GM23338 (cell line): Measurements from ENCODE around the gene VAMP2.

ENCODE experiments used
- CREB1 ChIP-seq: fragments of 250-450 bp; sonication (Bioruptor Pico); IDR thresholded peaks from 2 replicates; pipeline ENCODE4 v1.5.0; 2020; ENCODE audit warnings: low read depth, mild to moderate bottlenecking, moderate library complexity
- EZH2 ChIP-seq: fragments of 200-600 bp; sonication (generic); IDR thresholded peaks from one replicate; pipeline ENCODE4 v1.8.0; 2017; ENCODE audit warnings: antibody characterized with exemption, mild to moderate bottlenecking, low read depth; ENCODE audit not compliant: unreplicated experiment
- EZH2phosphoT487 ChIP-seq: fragments of 200-600 bp; sonication (generic); IDR thresholded peaks from one replicate; pipeline ENCODE4 v1.8.1; 2018; ENCODE audit warnings: antibody characterized with exemption; ENCODE audit not compliant: unreplicated experiment
- JUNB ChIP-seq: IDR thresholded peaks from one replicate; pipeline ENCODE4 v1.6.1; 2016; ENCODE audit warnings: antibody characterized with exemption; ENCODE audit not compliant: unreplicated experiment
- NANOG ChIP-seq: IDR thresholded peaks from 2 replicates; pipeline ENCODE4 v1.6.1; 2016; ENCODE audit warnings: antibody characterized with exemption, borderline replicate concordance
- POLR2AphosphoS5 ChIP-seq: IDR thresholded peaks from 2 replicates; pipeline ENCODE4 v1.6.1; 2016; ENCODE audit warnings: antibody characterized with exemption, low read depth
- ZNF114 ChIP-seq: fragments of 250-450 bp; sonication (Bioruptor Pico); IDR thresholded peaks from 2 replicates; pipeline ENCODE4 v1.5.0; 2020; ENCODE audit warnings: mild to moderate bottlenecking, moderate library complexity
- ZNF331 ChIP-seq: fragments of 250-450 bp; sonication (Bioruptor Pico); IDR thresholded peaks from 2 replicates; pipeline ENCODE4 v1.5.0; 2020; ENCODE audit warnings: low read depth, mild to moderate bottlenecking, moderate library complexity
- TF ChIP-seq, protein P1 (sequence below), 2 experiments: fragments of 200-600 bp in 1 of 2; sonication (generic) in 1 of 2; conservative IDR thresholded peaks; 2 replicates each; pipeline versions ENCODE4 v1.5.1 to v1.6.1; 2016 to 2017; ENCODE audit warnings: antibody characterized with exemption in 2 of 2, low read depth in 2 of 2, mild to moderate bottlenecking in 2 of 2, moderate library complexity in 1 of 2
- TF ChIP-seq, protein P2 (sequence below): IDR thresholded peaks from one replicate; pipeline ENCODE4 v1.6.1; 2018; ENCODE audit warnings: antibody characterized with exemption; ENCODE audit not compliant: unreplicated experiment
- TF ChIP-seq, protein P3 (sequence below): IDR thresholded peaks from 2 replicates; pipeline ENCODE4 v1.6.1; 2016; ENCODE audit warnings: antibody characterized with exemption
- TF ChIP-seq, protein P4 (sequence below): fragments of 250-450 bp; sonication (Bioruptor Pico); IDR thresholded peaks from 2 replicates; pipeline ENCODE4 v1.5.0; 2020; ENCODE audit warnings: mild to moderate bottlenecking, moderate library complexity

DNA sequence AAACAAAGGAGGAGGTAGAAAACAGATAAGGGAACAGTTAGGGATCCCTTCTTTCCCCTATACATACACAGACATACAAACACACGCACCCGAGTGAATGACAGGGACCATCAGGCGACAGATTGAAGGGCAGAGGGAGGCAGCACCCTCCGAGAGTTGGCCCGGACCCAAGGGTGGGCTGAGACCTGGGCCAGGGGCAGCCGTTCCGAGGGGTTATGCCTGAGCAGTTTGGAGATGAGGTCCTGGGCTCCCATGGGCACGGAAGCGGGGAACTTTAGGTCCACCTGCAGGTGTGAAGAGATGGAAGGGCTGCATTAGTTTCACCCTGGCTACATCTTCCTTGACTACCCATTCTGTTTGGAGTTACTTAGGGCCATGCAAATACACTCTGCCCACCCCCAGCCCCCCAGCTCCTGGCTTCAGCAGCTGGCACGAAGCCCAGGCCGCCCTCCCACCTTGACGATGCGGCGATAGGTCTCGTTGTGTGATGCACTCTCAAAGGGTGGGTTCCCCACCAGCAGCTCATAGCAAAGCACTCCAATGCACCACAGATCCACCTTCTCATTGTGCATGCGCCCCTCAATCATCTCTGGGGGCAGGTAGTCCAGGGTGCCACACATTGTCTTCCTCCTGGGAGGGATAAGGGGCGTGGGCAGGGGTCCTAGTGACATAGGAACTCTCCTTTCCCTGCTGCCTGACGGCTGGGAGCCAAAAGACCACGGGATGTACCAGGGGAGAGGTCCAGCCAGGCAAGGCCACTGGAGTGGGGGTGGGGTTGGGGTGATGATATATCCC is 42.2 kb upstream of the VAMP2 start:
- TF ChIP-seq, protein P1, sequence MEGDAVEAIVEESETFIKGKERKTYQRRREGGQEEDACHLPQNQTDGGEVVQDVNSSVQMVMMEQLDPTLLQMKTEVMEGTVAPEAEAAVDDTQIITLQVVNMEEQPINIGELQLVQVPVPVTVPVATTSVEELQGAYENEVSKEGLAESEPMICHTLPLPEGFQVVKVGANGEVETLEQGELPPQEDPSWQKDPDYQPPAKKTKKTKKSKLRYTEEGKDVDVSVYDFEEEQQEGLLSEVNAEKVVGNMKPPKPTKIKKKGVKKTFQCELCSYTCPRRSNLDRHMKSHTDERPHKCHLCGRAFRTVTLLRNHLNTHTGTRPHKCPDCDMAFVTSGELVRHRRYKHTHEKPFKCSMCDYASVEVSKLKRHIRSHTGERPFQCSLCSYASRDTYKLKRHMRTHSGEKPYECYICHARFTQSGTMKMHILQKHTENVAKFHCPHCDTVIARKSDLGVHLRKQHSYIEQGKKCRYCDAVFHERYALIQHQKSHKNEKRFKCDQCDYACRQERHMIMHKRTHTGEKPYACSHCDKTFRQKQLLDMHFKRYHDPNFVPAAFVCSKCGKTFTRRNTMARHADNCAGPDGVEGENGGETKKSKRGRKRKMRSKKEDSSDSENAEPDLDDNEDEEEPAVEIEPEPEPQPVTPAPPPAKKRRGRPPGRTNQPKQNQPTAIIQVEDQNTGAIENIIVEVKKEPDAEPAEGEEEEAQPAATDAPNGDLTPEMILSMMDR (conservative IDR thresholded peaks at IDR 0.05; ENCODE audit: low read depth in 2 of 2): no peak
- TF ChIP-seq, protein P2, sequence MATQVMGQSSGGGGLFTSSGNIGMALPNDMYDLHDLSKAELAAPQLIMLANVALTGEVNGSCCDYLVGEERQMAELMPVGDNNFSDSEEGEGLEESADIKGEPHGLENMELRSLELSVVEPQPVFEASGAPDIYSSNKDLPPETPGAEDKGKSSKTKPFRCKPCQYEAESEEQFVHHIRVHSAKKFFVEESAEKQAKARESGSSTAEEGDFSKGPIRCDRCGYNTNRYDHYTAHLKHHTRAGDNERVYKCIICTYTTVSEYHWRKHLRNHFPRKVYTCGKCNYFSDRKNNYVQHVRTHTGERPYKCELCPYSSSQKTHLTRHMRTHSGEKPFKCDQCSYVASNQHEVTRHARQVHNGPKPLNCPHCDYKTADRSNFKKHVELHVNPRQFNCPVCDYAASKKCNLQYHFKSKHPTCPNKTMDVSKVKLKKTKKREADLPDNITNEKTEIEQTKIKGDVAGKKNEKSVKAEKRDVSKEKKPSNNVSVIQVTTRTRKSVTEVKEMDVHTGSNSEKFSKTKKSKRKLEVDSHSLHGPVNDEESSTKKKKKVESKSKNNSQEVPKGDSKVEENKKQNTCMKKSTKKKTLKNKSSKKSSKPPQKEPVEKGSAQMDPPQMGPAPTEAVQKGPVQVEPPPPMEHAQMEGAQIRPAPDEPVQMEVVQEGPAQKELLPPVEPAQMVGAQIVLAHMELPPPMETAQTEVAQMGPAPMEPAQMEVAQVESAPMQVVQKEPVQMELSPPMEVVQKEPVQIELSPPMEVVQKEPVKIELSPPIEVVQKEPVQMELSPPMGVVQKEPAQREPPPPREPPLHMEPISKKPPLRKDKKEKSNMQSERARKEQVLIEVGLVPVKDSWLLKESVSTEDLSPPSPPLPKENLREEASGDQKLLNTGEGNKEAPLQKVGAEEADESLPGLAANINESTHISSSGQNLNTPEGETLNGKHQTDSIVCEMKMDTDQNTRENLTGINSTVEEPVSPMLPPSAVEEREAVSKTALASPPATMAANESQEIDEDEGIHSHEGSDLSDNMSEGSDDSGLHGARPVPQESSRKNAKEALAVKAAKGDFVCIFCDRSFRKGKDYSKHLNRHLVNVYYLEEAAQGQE: no peak
- TF ChIP-seq JUNB (no peak), CREB1 (CRISPR knock-in tag) (no peak), EZH2 (no peak), POLR2AphosphoS5 (no peak), EZH2phosphoT487 (no peak), NANOG (no peak), ZNF331 (CRISPR knock-in tag) (no peak), ZNF114 (CRISPR knock-in tag) (no peak)
- TF ChIP-seq, protein P3, sequence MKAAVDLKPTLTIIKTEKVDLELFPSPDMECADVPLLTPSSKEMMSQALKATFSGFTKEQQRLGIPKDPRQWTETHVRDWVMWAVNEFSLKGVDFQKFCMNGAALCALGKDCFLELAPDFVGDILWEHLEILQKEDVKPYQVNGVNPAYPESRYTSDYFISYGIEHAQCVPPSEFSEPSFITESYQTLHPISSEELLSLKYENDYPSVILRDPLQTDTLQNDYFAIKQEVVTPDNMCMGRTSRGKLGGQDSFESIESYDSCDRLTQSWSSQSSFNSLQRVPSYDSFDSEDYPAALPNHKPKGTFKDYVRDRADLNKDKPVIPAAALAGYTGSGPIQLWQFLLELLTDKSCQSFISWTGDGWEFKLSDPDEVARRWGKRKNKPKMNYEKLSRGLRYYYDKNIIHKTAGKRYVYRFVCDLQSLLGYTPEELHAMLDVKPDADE: no peak
- TF ChIP-seq, protein P4, sequence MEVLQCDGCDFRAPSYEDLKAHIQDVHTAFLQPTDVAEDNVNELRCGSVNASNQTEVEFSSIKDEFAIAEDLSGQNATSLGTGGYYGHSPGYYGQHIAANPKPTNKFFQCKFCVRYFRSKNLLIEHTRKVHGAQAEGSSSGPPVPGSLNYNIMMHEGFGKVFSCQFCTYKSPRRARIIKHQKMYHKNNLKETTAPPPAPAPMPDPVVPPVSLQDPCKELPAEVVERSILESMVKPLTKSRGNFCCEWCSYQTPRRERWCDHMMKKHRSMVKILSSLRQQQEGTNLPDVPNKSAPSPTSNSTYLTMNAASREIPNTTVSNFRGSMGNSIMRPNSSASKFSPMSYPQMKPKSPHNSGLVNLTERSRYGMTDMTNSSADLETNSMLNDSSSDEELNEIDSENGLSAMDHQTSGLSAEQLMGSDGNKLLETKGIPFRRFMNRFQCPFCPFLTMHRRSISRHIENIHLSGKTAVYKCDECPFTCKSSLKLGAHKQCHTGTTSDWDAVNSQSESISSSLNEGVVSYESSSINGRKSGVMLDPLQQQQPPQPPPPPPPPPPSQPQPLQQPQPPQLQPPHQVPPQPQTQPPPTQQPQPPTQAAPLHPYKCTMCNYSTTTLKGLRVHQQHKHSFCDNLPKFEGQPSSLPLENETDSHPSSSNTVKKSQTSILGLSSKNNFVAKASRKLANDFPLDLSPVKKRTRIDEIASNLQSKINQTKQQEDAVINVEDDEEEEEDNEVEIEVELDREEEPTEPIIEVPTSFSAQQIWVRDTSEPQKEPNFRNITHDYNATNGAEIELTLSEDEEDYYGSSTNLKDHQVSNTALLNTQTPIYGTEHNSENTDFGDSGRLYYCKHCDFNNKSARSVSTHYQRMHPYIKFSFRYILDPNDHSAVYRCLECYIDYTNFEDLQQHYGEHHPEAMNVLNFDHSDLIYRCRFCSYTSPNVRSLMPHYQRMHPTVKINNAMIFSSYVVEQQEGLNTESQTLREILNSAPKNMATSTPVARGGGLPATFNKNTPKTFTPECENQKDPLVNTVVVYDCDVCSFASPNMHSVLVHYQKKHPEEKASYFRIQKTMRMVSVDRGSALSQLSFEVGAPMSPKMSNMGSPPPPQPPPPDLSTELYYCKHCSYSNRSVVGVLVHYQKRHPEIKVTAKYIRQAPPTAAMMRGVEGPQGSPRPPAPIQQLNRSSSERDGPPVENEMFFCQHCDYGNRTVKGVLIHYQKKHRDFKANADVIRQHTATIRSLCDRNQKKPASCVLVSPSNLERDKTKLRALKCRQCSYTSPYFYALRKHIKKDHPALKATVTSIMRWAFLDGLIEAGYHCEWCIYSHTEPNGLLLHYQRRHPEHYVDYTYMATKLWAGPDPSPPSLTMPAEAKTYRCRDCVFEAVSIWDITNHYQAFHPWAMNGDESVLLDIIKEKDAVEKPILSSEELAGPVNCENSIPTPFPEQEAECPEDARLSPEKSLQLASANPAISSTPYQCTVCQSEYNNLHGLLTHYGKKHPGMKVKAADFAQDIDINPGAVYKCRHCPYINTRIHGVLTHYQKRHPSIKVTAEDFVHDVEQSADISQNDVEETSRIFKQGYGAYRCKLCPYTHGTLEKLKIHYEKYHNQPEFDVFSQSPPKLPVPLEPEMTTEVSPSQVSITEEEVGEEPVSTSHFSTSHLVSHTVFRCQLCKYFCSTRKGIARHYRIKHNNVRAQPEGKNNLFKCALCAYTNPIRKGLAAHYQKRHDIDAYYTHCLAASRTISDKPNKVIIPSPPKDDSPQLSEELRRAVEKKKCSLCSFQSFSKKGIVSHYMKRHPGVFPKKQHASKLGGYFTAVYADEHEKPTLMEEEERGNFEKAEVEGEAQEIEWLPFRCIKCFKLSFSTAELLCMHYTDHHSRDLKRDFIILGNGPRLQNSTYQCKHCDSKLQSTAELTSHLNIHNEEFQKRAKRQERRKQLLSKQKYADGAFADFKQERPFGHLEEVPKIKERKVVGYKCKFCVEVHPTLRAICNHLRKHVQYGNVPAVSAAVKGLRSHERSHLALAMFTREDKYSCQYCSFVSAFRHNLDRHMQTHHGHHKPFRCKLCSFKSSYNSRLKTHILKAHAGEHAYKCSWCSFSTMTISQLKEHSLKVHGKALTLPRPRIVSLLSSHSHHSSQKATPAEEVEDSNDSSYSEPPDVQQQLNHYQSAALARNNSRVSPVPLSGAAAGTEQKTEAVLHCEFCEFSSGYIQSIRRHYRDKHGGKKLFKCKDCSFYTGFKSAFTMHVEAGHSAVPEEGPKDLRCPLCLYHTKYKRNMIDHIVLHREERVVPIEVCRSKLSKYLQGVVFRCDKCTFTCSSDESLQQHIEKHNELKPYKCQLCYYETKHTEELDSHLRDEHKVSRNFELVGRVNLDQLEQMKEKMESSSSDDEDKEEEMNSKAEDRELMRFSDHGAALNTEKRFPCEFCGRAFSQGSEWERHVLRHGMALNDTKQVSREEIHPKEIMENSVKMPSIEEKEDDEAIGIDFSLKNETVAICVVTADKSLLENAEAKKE (CRISPR knock-in tag): no peak
